ENCODE measurements around the gene TEX2. TPM values are rescaled to one million over a fixed set of nuclear protein-coding genes. Genes with fewer than 3 reads are reported as not detected.
A peak's percentile ranks its signal among the peaks of the same experiment; 100 is the strongest.

TEX2 gene
- total RNA-seq, 4 donors from 2014 or later: 26.8 to 51.7 (median 44.9) TPM

DNA sequence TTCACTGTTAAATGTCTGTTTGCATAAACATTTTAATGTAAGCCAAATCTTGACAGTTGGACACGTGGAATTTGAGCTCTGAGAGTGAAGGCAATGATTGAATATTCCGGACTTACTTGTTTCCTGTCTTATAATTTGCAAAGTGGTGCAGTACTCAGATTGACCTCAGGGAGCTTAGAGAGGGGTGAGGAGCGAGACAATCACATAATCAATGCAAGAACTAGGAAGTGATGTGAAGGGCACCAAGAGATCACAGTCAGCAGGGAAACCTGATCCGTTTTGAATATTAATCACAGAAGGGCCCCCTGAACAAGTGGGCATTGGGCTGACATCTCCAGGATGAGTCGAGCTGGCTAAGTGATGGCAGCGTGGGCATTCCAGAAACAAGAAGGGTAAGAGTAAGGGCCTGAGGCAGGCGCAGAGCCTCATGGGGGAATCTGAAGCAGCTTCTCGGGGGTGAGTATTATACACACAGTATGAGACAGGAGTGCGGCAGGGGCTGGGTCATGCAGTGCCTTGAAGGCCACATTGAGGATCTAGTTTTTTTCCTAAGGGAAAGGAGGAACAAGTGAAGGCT is 26.1 kb downstream of the TEX2 start:
- no peak overlapping the region for H3K4me3 ChIP-seq
- no peaks in the 10 kb centered on the region for H3K9me3 ChIP-seq
- H3K4me1 ChIP-seq: peaks cover 0 to 12% (median 0%) of the 10 kb centered on the region in 4 donors
- H3K27me3 ChIP-seq: no peaks in the 10 kb centered on the region
- no peak for DNase-seq
- no peak overlapping the region for H3K27ac ChIP-seq
- no peaks in the 10 kb centered on the region for H3K36me3 ChIP-seq
- TF ChIP-seq POLR2A (IDR thresholded peaks at IDR 0.05) (no peak), CTCF (IDR thresholded peaks at IDR 0.05) (peak in 4 of 6 experiments; percentile 14 to 33 (median 25))

GRCh38 chr17:64234961-64235360 is 28.1 kb downstream of the TEX2 start:
- Histone ChIP-seq H3K27me3 (no peaks in the 10 kb centered on the region), H3K36me3 (no peaks in the 10 kb centered on the region), H3K4me1 (no peaks in the 10 kb centered on the region), H3K27ac (no peak overlapping the region), H3K9me3 (no peaks in the 10 kb centered on the region), H3K4me3 (no peak overlapping the region)
- TF ChIP-seq CTCF (IDR thresholded peaks at IDR 0.05) (no peak), POLR2A (IDR thresholded peaks at IDR 0.05) (no peak)
- DNase-seq: no peak

DNA sequence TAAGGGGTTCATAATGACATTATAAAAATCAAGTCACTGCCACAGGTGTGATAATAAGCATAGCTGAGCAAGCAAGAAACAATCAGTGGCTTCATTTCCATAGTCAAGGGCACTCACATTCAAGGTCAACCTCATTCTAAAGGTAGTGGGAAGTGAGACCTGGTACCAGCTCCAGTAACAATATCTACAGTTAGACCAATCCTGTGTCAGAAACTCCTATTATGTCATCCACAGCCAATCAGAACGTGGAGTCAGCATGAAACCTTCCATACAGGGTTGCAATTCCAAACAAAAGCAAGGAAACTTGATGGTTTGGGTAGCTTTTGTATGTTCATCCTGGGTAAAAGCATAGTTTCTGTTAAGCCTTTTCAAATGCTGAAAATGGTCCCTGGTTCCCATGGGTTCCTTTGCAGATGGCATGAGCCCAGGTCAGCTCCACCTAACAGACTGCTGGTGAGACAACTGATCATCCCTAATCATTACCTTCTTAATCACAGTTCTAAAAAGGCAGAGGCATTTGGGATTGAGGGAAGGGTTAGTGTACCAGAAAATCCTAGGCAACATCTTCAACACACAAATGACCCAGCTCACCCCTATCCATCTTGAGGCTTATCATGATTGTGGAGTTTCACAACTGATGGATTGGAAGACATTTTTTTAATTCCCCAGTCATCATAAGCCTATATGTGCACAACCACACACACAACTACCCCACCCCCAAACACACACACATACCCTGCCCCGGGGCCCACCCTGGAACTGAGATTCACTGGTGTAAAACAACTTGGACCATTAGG is 30.4 kb downstream of the TEX2 start:
- Histone ChIP-seq H3K9me3 (no peaks in the 10 kb centered on the region), H3K27me3 (no peaks in the 10 kb centered on the region), H3K4me3 (no peak overlapping the region), H3K4me1 (no peaks in the 10 kb centered on the region), H3K36me3 (peaks cover 0 to 3% (median 0%) of the 10 kb centered on the region in 3 donors), H3K27ac (no peak overlapping the region)
- TF ChIP-seq CTCF (IDR thresholded peaks at IDR 0.05) (no peak), POLR2A (IDR thresholded peaks at IDR 0.05) (no peak)
- DNase-seq: no peak

DNA sequence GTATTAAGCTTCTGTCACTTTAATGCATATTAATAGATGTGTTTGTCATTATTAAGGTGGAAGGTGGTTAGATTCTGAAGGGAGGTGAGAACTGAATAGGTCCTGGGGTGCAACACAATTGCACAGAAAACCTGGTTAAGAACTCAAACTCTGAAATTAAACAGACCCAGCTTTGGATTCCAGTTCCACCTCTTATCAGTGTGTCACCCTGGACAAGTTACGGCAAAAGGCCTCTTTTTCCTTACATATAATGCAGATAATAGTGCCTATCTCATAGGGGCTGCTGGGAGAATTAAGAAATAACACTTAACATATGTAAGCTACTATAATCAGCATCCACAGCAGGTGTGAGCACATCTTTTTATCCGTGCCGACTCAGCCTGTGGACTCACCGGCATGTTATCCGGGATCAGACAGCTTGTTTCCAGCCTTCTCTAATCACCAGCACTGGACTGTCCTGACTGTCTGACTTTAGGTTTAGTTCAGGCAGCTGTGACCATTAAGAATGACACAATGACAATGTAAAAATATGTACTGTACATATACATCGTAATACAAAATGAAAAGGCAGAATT is 31.4 kb downstream of the TEX2 start:
- no peak for TF ChIP-seq CTCF (IDR thresholded peaks at IDR 0.05)
- no peak for TF ChIP-seq POLR2A (IDR thresholded peaks at IDR 0.05)
- no peak for DNase-seq
- Histone ChIP-seq H3K4me3 (no peak overlapping the region), H3K27ac (peak overlapping the region in 2 of 4 donors; percentile 43 to 49), H3K36me3 (peaks cover 0 to 3% (median 0%) of the 10 kb centered on the region in 3 donors), H3K27me3 (no peaks in the 10 kb centered on the region), H3K4me1 (no peaks in the 10 kb centered on the region), H3K9me3 (no peaks in the 10 kb centered on the region)

- peaks cover 0 to 3% (median 0%) of the 10 kb centered on the region in 3 donors for H3K36me3 ChIP-seq
- H3K4me3 ChIP-seq: no peak overlapping the region
- DNase-seq: no peak
- TF ChIP-seq CTCF (IDR thresholded peaks at IDR 0.05): no peak
- TF ChIP-seq POLR2A (IDR thresholded peaks at IDR 0.05): no peak
- no peaks in the 10 kb centered on the region for H3K27me3 ChIP-seq
- peak overlapping the region in 2 of 4 donors; percentile 43 to 49 for H3K27ac ChIP-seq
- no peaks in the 10 kb centered on the region for H3K9me3 ChIP-seq
- no peaks in the 10 kb centered on the region for H3K4me1 ChIP-seq
These were observed 32.2 kb downstream of the TEX2 start for GRCh38 chr17:64230791-64231408.

Measured in Peyer's patch (tissue), 4 donors.